Liver (tissue), 9 donors: ENCODE data around the gene COL1A2. TPM values are rescaled to one million over a fixed set of nuclear protein-coding genes. Genes with fewer than 3 reads are reported as not detected.

Experiments used
- DNase-seq: peaks from one replicate; pipeline ENCODE4 v3.0.0-alpha.2; 2017; ENCODE audit warnings: low spot score
- H3K27ac ChIP-seq, 2 donors: one replicate each; pipeline ENCODE4 v1.7.0; 2013; ENCODE audit warnings: inconsistent platforms in 2 of 2, low read length in 2 of 2, control low read depth in 1 of 2, low read depth in 1 of 2, mild to moderate bottlenecking in 1 of 2
- H3K27me3 ChIP-seq, 4 donors: one replicate each; pipeline versions ENCODE4 v1.6.1 to v1.7.0; 2013; ENCODE audit warnings: low read length in 3 of 4, inconsistent platforms in 1 of 4, mild to moderate bottlenecking in 1 of 4, moderate library complexity in 1 of 4; ENCODE audit not compliant: control insufficient read depth in 4 of 4, insufficient read depth in 4 of 4
- H3K36me3 ChIP-seq, 4 donors: one replicate each; pipeline versions ENCODE4 v1.6.1 to v1.7.0; 2013; ENCODE audit warnings: low read length in 3 of 4, mild to moderate bottlenecking in 3 of 4, low read depth in 1 of 4, moderate library complexity in 1 of 4; ENCODE audit not compliant: control insufficient read depth in 4 of 4, insufficient read depth in 3 of 4
- H3K4me1 ChIP-seq, 4 donors: one replicate each; pipeline versions ENCODE4 v1.6.1 to v1.7.0; 2013; ENCODE audit warnings: low read length in 3 of 4, mild to moderate bottlenecking in 3 of 4, moderate library complexity in 1 of 4; ENCODE audit not compliant: control insufficient read depth in 4 of 4, insufficient read depth in 4 of 4
- H3K4me3 ChIP-seq, 3 donors: one replicate each; pipeline versions ENCODE4 v1.6.1 to v1.7.0; 2013; ENCODE audit warnings: low read length in 3 of 3, control low read depth in 1 of 3, low read depth in 1 of 3, mild to moderate bottlenecking in 1 of 3
- H3K9ac ChIP-seq, 2 donors: one replicate each; pipeline ENCODE4 v1.7.0; 2013; ENCODE audit warnings: low read length in 2 of 2, mild to moderate bottlenecking in 2 of 2, moderate library complexity in 2 of 2, control low read depth in 1 of 2, low read depth in 1 of 2
- H3K9me3 ChIP-seq, 4 donors: one replicate each; pipeline versions ENCODE4 v1.6.1 to v1.7.0; 2013; ENCODE audit warnings: low read length in 3 of 4; ENCODE audit not compliant: control insufficient read depth in 4 of 4
- ATF3 ChIP-seq: IDR thresholded peaks from 2 replicates; pipeline ENCODE4 v1.6.1; 2016; ENCODE audit warnings: antibody characterized with exemption
- CTCF ChIP-seq: fragments of 150-350 bp; IDR thresholded peaks from 2 replicates; pipeline ENCODE4 v1.5.1; 2017; ENCODE audit warnings: improper control_type of control experiment, low read depth, low read length; ENCODE audit not compliant: missing input control
- EGR1 ChIP-seq, 2 donors: IDR thresholded peaks; 2 replicates each; pipeline ENCODE4 v1.6.1; 2016 to 2018; ENCODE audit warnings: antibody characterized with exemption in 2 of 2, low read depth in 2 of 2
- FOXA1 ChIP-seq: IDR thresholded peaks from 2 replicates; pipeline ENCODE4 v1.6.1; 2016; ENCODE audit warnings: antibody characterized with exemption
- FOXA2 ChIP-seq: IDR thresholded peaks from 2 replicates; pipeline ENCODE4 v1.6.1; 2016; ENCODE audit warnings: antibody characterized with exemption
- GABPA ChIP-seq, 2 donors: IDR thresholded peaks in 1 of 2; conservative IDR thresholded peaks in 1 of 2; 2 replicates each; pipeline ENCODE4 v1.6.1; 2016; ENCODE audit warnings: antibody characterized with exemption in 2 of 2, mild to moderate bottlenecking in 1 of 2, moderate library complexity in 1 of 2
- HNF4A ChIP-seq, 2 donors: conservative IDR thresholded peaks; 2 replicates each; pipeline ENCODE4 v1.6.1; 2016; ENCODE audit warnings: antibody characterized with exemption in 2 of 2, mild to moderate bottlenecking in 2 of 2
- HNF4G ChIP-seq: IDR thresholded peaks from 2 replicates; pipeline ENCODE4 v1.6.1; 2016; ENCODE audit warnings: antibody characterized with exemption
- JUND ChIP-seq, 2 donors: IDR thresholded peaks; 2 replicates each; pipeline ENCODE4 v1.6.1; 2016; ENCODE audit warnings: antibody characterized with exemption in 2 of 2
- MAX ChIP-seq: IDR thresholded peaks from 2 replicates; pipeline ENCODE4 v1.6.1; 2016; ENCODE audit warnings: antibody characterized with exemption
- NR2F2 ChIP-seq: IDR thresholded peaks from 2 replicates; pipeline ENCODE4 v1.6.1; 2016; ENCODE audit warnings: antibody characterized with exemption
- RAD21 ChIP-seq, 2 donors: IDR thresholded peaks; 2 replicates each; pipeline ENCODE4 v1.6.1; 2016; ENCODE audit warnings: antibody characterized with exemption in 2 of 2, mild to moderate bottlenecking in 2 of 2
- REST ChIP-seq: IDR thresholded peaks from 2 replicates; pipeline ENCODE4 v1.6.1; 2016; ENCODE audit warnings: antibody characterized with exemption, mild to moderate bottlenecking
- RXRA ChIP-seq, 2 donors: IDR thresholded peaks; 2 replicates each; pipeline ENCODE4 v1.6.1; 2017 to 2018; ENCODE audit warnings: antibody characterized with exemption in 2 of 2, mild to moderate bottlenecking in 1 of 2
- SP1 ChIP-seq: IDR thresholded peaks from 2 replicates; pipeline ENCODE4 v1.6.1; 2018; ENCODE audit warnings: antibody characterized with exemption, mild to moderate bottlenecking
- TAF1 ChIP-seq: conservative IDR thresholded peaks from 2 replicates; pipeline ENCODE4 v1.6.1; 2016; ENCODE audit warnings: antibody characterized with exemption, mild to moderate bottlenecking
- YY1 ChIP-seq: IDR thresholded peaks from 2 replicates; pipeline ENCODE4 v1.6.1; 2016; ENCODE audit warnings: antibody characterized with exemption, mild to moderate bottlenecking
- ZBTB33 ChIP-seq: IDR thresholded peaks from 2 replicates; pipeline ENCODE4 v1.6.1; 2016; ENCODE audit warnings: antibody characterized with exemption
- WGBS: extraction: QIAGEN DNeasy Blood & Tissue Kit; methylation state at CpG from one replicate; pipeline ENCODE4 v1.1.7; 2013; 5-methylcytosine and 5-hydroxymethylcytosine counted together
- polyA plus RNA-seq, 2 donors: library from polyadenylated mRNA; stranded (reverse) in 1 of 2; unstranded in 1 of 2; fragments of 200-250 nt in 1 of 2; fragments of >200 nt in 1 of 2; fragmentation: Nextera tagmentation in 1 of 2; extraction: Ambion mirVana in 1 of 2; gene quantifications; one replicate each; pipeline versions ENCODE4 v1.2.1 to v1.2.3, GENCODE V29; 2013 to 2015
- total RNA-seq, 2 donors: library from RNA; depleted of rRNA; stranded (reverse); fragments of >200 nt; gene quantifications; one replicate each; pipeline ENCODE4 v1.2.3, GENCODE V29; 2014
- donor health status: healthy.
- donor health status: healthy.
- donor health status: healthy.
- donor health status: healthy.
- donor health status: healthy.

Gene COL1A2
- total and polyA plus RNA-seq, 4 donors, result 11.5 to 86.2 (median 42.0) TPM

- TF ChIP-seq ZBTB33, result no peak
Observed at GRCh38 chr7:94453898-94454297, 59.2 kb downstream of the COL1A2 start (continued).

GRCh38 chr7:94458041-94458440, 63.3 kb downstream of the COL1A2 start:
- H3K4me1 ChIP-seq, result no peaks in the 10 kb centered on the region
- 95% methylated on average over 4 of the region's 4 CpGs for WGBS
- no peak for TF ChIP-seq TAF1
- no peak for TF ChIP-seq GABPA (IDR thresholded peaks at IDR 0.05 in 1 of 2, conservative IDR thresholded peaks at IDR 0.05 in 1 of 2)
- no peak for TF ChIP-seq YY1
- no peak for TF ChIP-seq RAD21 (IDR thresholded peaks at IDR 0.05)
- TF ChIP-seq HNF4A (conservative IDR thresholded peaks at IDR 0.05), result no peak
- no peak for TF ChIP-seq JUND (IDR thresholded peaks at IDR 0.05)
- TF ChIP-seq ATF3, result no peak
- no peak for TF ChIP-seq CTCF
- TF ChIP-seq MAX, result no peak
- TF ChIP-seq NR2F2, result no peak
- TF ChIP-seq ZBTB33, result no peak
- TF ChIP-seq FOXA2, result no peak
- no peak for TF ChIP-seq RXRA (IDR thresholded peaks at IDR 0.05)
- no peak for TF ChIP-seq EGR1 (IDR thresholded peaks at IDR 0.05; ENCODE audit: low read depth in 2 of 2)
- no peak for TF ChIP-seq HNF4G
- TF ChIP-seq REST, result no peak
- TF ChIP-seq FOXA1, result no peak
- TF ChIP-seq SP1, result no peak

More at GRCh38 chr7:94458041-94458440, 63.3 kb downstream of the COL1A2 start:
- Histone ChIP-seq H3K36me3 (no peaks in the 10 kb centered on the region), H3K9me3 (no peaks in the 10 kb centered on the region), H3K27me3 (no peaks in the 10 kb centered on the region), H3K27ac (no peak overlapping the region), H3K4me3 (no peak overlapping the region), H3K9ac (no peak overlapping the region)
- no peak for DNase-seq
